ENCODE results near the gene UBE2C.

Gene UBE2C

GRCh38 chr20:45857114-45857881, 44.9 kb downstream of the UBE2C start, which contains the start of the genes ACOT8 and ZSWIM3:
Gene ACOT8, minus strand, starts transcription at chr20:45857392. Its CDS starts 77 bp downstream, at chr20:45857315.
Gene ZSWIM3, plus strand, starts transcription at chr20:45857614. Its CDS starts 212 bp downstream, at chr20:45857826.
- in situ Hi-C loops (cut with HindIII; ENCODE audit: low sequenced_read_pairs) = no loop called here

DNA sequence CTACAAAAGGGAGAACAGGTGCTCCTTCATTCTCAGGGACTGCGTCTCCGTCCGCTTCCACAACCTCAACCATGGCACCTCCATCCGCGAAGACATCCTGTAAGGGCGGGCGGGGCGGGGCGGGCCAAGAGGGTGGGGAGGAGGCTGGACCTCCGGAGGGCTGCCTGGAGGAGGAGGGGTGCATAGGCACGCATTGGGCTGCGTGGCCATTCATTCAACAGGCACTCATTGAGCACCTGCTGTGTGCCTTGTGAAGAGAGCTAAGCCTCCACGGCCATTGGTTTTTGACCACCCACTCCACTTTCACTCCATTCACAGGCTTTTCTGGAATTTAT, 45.4 kb downstream of the UBE2C start:
- in situ Hi-C loops (cut with HindIII; ENCODE audit: low sequenced_read_pairs) = no loop called here

GRCh38 chr20:45859916-45860315, 47.5 kb downstream of the UBE2C start:
- in situ Hi-C loops (cut with HindIII; ENCODE audit: low sequenced_read_pairs) = no loop called here

GRCh38 chr20:45860560-45861220, 48.2 kb downstream of the UBE2C start:
- in situ Hi-C loops (cut with HindIII; ENCODE audit: low sequenced_read_pairs) = no loop called here

GRCh38 chr20:45861221-45862075, 49.0 kb downstream of the UBE2C start:
- in situ Hi-C loops (cut with HindIII; ENCODE audit: low sequenced_read_pairs) = no loop called here

GRCh38 chr20:45863543-45864470, 51.4 kb downstream of the UBE2C start:
- in situ Hi-C loops (cut with HindIII; ENCODE audit: low sequenced_read_pairs) = no loop called here

- in situ Hi-C loops (cut with HindIII; ENCODE audit: low sequenced_read_pairs) = no loop called here
These were observed 54.0 kb downstream of the UBE2C start for GRCh38 chr20:45866454-45866853.

Measured in endothelial cell of hepatic sinusoid (primary cell).